ENCODE results near the gene OR10G8. TPM values are rescaled to one million over a fixed set of nuclear protein-coding genes. Genes with fewer than 3 reads are reported as not detected.

OR10G8 gene
- total RNA-seq, 4 donors from 2014 or later = not detected

DNA sequence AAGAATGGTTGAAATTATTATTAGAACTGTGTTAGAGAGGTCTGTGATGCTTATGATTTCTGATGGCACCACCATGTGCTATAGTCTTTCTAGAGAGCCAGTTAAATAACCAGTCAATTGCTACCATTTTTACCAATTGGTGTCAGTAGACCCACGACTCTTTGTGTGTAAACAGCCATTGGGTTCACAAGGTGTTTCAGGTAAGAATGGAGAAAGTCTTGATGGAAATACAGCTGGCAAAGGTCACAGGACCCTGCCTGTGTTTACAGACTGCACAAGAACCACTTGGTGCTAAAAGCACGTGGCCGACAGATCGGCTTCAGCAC is 45.0 kb downstream of the OR10G8 start:
- DNase-seq (ENCODE audit: low spot score in 2 of 2) = no peak
- no peak overlapping the region for H3K27ac ChIP-seq
- peaks cover 0 to 21% of the 10 kb centered on the region in 2 donors for H3K27me3 ChIP-seq
- 77% methylated on average over 4 of the region's 4 CpGs for WGBS, 2 donors
- H3K9me3 ChIP-seq = no peaks in the 10 kb centered on the region
- no peak overlapping the region for H3K4me3 ChIP-seq
- TF ChIP-seq EP300 (IDR thresholded peaks at IDR 0.05) = no peak
- TF ChIP-seq, protein P1, sequence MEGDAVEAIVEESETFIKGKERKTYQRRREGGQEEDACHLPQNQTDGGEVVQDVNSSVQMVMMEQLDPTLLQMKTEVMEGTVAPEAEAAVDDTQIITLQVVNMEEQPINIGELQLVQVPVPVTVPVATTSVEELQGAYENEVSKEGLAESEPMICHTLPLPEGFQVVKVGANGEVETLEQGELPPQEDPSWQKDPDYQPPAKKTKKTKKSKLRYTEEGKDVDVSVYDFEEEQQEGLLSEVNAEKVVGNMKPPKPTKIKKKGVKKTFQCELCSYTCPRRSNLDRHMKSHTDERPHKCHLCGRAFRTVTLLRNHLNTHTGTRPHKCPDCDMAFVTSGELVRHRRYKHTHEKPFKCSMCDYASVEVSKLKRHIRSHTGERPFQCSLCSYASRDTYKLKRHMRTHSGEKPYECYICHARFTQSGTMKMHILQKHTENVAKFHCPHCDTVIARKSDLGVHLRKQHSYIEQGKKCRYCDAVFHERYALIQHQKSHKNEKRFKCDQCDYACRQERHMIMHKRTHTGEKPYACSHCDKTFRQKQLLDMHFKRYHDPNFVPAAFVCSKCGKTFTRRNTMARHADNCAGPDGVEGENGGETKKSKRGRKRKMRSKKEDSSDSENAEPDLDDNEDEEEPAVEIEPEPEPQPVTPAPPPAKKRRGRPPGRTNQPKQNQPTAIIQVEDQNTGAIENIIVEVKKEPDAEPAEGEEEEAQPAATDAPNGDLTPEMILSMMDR (IDR thresholded peaks at IDR 0.05) = no peak
- TF ChIP-seq POLR2A (IDR thresholded peaks at IDR 0.05) = no peak
- H3K36me3 ChIP-seq = no peaks in the 10 kb centered on the region
- H3K4me1 ChIP-seq = peaks cover 0 to 32% (median 3%) of the 10 kb centered on the region in 4 donors

DNA sequence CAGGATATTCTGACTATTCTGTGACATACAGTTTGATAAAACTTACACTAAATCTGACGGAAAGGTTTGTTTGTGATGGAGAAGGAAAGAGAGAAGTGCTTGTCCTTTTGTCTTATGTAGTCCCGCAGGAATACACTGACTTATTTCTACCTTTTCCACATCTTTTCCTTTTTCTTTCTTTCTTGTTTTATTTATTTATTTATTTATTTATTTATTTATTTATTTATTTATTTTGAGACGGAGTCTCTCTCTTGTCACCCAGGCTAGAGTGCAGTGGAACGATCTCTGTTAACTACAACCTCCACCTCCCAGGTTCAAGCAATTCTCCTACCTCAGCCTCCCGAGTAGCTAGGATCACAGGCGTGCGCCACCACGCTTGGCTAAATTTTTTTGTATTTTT is 45.5 kb downstream of the OR10G8 start:
- no peaks in the 10 kb centered on the region for H3K36me3 ChIP-seq
- H3K27me3 ChIP-seq = peaks cover 0 to 21% of the 10 kb centered on the region in 2 donors
- no peak overlapping the region for H3K27ac ChIP-seq
- H3K4me3 ChIP-seq = no peak overlapping the region
- no peaks in the 10 kb centered on the region for H3K9me3 ChIP-seq
- TF ChIP-seq POLR2A (IDR thresholded peaks at IDR 0.05) (no peak), EP300 (IDR thresholded peaks at IDR 0.05) (no peak)
- TF ChIP-seq, protein P1 (IDR thresholded peaks at IDR 0.05) = no peak
- 87 to 91% methylated on average over 8 of the region's 8 CpGs for WGBS, 2 donors
- no peak for DNase-seq (ENCODE audit: low spot score in 2 of 2)
- H3K4me1 ChIP-seq = peaks cover 0 to 34% (median 3%) of the 10 kb centered on the region in 4 donors

DNA sequence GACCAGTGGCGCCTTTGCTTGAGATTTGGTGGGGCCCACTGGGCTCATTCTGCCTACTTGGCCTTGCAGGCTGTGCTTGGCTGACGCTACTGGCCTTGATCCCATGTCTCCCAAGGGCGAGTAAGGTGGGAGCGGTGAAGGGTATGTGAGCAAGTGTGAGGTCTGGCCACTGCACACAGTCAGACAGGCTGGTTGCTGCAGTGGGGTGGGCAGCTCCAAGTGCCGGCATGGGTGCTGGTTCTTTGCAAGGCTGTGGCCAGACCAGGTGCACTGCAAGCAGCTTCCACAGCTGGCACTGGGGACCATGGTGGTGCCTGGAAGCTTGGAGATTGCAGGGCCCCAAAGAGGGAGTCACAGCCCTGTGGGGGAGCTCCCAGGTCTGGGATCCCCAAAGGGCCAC is 48.0 kb downstream of the OR10G8 start:
- Histone ChIP-seq H3K4me1 (peaks cover 0 to 28% (median 3%) of the 10 kb centered on the region in 4 donors), H3K36me3 (no peaks in the 10 kb centered on the region), H3K27me3 (peaks cover 0 to 17% of the 10 kb centered on the region in 2 donors), H3K27ac (no peak overlapping the region), H3K4me3 (no peak overlapping the region), H3K9me3 (no peaks in the 10 kb centered on the region)
- WGBS, 2 donors = 86 to 94% methylated on average over 5 of the region's 5 CpGs
- DNase-seq (ENCODE audit: low spot score in 2 of 2) = no peak
- no peak for TF ChIP-seq EP300 (IDR thresholded peaks at IDR 0.05)
- no peak for TF ChIP-seq POLR2A (IDR thresholded peaks at IDR 0.05)
- TF ChIP-seq, protein P1 (IDR thresholded peaks at IDR 0.05) = no peak

DNA sequence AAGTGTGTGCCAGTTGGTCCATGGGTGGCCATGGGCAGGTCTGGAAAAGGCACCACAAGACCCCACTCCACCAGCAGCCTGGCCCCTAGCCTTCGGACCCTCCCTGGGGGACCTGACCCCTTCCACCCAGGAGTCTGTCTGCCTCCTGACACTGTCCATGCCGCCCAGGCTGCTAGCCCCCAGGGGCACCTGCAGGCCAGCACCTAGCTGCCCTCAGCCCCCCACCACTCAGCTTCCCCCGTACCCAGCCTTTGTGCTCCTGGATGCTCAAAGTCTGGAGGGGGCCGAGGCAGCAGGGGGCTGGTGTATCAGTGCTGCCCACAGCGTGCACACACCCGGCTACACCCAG is 48.9 kb downstream of the OR10G8 start:
- Histone ChIP-seq H3K36me3 (no peaks in the 10 kb centered on the region), H3K4me3 (peak overlapping the region in 2 of 4 donors; percentile 36 to 51), H3K9me3 (no peaks in the 10 kb centered on the region), H3K27me3 (peaks cover 0 to 15% of the 10 kb centered on the region in 2 donors), H3K4me1 (peaks cover 0 to 21% (median 3%) of the 10 kb centered on the region in 4 donors), H3K27ac (no peak overlapping the region)
- 68 to 71% methylated on average over 3 to 4 of the region's 6 CpGs for WGBS, 2 donors
- no peak for TF ChIP-seq EP300 (IDR thresholded peaks at IDR 0.05)
- TF ChIP-seq, protein P1 (IDR thresholded peaks at IDR 0.05) = no peak
- DNase-seq (ENCODE audit: low spot score in 2 of 2) = no peak

DNA sequence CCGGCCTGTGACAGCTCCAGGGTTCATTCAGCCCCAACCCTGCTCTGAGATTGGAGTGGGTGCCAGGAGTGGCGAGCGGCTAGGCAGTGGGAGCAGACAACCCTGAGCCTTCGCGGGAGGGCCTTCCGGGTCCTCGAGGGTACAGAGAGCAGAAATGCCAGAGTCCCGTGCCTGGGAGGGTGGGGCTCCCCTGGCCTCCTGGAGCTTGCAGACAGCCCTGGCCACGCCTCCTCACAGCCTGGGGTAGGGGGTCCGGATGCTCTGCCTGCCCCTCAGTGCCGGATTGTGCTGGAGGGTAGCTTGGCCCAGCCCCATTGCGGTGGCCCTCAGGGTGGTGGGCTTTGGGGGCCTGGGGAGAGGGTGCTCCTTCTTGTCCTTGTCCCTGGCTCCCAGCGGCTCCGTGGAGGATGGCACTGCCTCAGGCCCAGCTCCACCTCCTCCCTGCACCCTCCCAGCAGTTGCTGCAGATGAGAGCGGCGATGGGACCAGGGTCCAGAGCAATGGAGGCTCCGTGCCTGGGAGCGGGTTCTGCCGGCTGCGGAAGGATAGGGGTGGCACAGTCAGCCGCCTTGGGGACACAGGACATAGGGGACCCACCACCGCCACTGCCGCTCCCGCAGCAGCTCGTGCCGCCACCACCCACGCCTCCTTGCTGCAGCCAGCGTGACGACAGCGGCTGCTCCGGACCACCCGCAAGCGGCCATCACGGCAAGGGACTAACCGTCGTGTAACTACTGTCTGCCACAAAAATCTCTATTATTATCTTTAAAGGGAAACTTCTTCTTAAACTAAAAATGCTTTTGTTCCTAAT is 49.4 kb downstream of the OR10G8 start:
- peaks cover 0 to 21% (median 3%) of the 10 kb centered on the region in 4 donors for H3K4me1 ChIP-seq
- H3K27me3 ChIP-seq = peaks cover 0 to 12% of the 10 kb centered on the region in 2 donors
- no peaks in the 10 kb centered on the region for H3K36me3 ChIP-seq
- H3K27ac ChIP-seq = no peak overlapping the region
- TF ChIP-seq, protein P1 (IDR thresholded peaks at IDR 0.05) = no peak
- no peak for TF ChIP-seq EP300 (IDR thresholded peaks at IDR 0.05)
- TF ChIP-seq POLR2A (IDR thresholded peaks at IDR 0.05) = no peak
- DNase-seq (ENCODE audit: low spot score in 2 of 2) = no peak
- no peaks in the 10 kb centered on the region for H3K9me3 ChIP-seq
- WGBS, 2 donors = 2 to 13% methylated on average over 26 to 28 of the region's 36 CpGs
- H3K4me3 ChIP-seq = peak overlapping the region; percentile 29 to 51 (median 38)

Measured in tibial nerve (tissue), 4 donors.